Heart right ventricle (tissue), 16 donors: ENCODE measurements around the gene MFAP2. TPM values are rescaled to one million over a fixed set of nuclear protein-coding genes. Genes with fewer than 3 reads are reported as not detected.

Experiments used
- ATAC-seq, 8 donors: fragments of 200-7000 bp; cut with Tn5 transposase; one replicate each; pipeline ENCODE4 v1.9.1; 2020; ENCODE audit warnings: mild to moderate bottlenecking in 8 of 8, moderate library complexity in 8 of 8, moderate number of reproducible peaks in 1 of 8
- DNase-seq, 2 donors: peaks; one replicate each; pipeline ENCODE4 v3.0.0-alpha.2; 2020
- H3K27ac ChIP-seq, 10 donors: fragments of 200-600 bp; sonication (generic) in 2 of 10; one replicate each; pipeline versions ENCODE4 v1.5.0 to v1.8.0; 2020 to 2022; ENCODE audit warnings: mild to moderate bottlenecking in 3 of 10
- H3K27me3 ChIP-seq, 7 donors: fragments of 200-600 bp; one replicate each; pipeline ENCODE4 v1.8.0; 2021 to 2022; ENCODE audit warnings: mild to moderate bottlenecking in 2 of 7
- H3K36me3 ChIP-seq, 9 donors: fragments of 200-600 bp; sonication (generic) in 1 of 9; one replicate each; pipeline versions ENCODE4 v1.5.0 to v1.8.0; 2020 to 2022; ENCODE audit warnings: mild to moderate bottlenecking in 2 of 9
- H3K4me1 ChIP-seq, 9 donors: fragments of 200-600 bp; sonication (generic) in 1 of 9; one replicate each; pipeline versions ENCODE4 v1.5.0 to v1.8.0; 2020 to 2022; ENCODE audit warnings: mild to moderate bottlenecking in 4 of 9
- H3K4me3 ChIP-seq, 10 donors: fragments of 200-600 bp; sonication (generic) in 2 of 10; one replicate each; pipeline versions ENCODE4 v1.5.0 to v1.8.0; 2020 to 2022; ENCODE audit warnings: mild to moderate bottlenecking in 7 of 10, moderate library complexity in 2 of 10
- H3K9me3 ChIP-seq, 11 donors: fragments of 200-600 bp in 10 of 11; sonication (generic) in 2 of 11; one replicate each; pipeline versions ENCODE4 v1.5.0 to v1.8.0; 2013 to 2022; ENCODE audit warnings: mild to moderate bottlenecking in 2 of 11, control low read depth in 1 of 11, moderate library complexity in 1 of 11
- WGBS, 2 donors: extraction: QIAGEN DNeasy Blood & Tissue Kit; methylation state at CpG; one replicate each; pipeline ENCODE4 v1.1.7; 2013; ENCODE audit warnings: inconsistent platforms in 1 of 2; 5-methylcytosine and 5-hydroxymethylcytosine counted together
- intact Hi-C, 10 donors: fragments of 100-400 bp; cut with DNase I; formaldehyde crosslinking; loops; one replicate each; pipeline versions ENCODE4 v1.11.1 to v1.14.2; 2022
- polyA plus RNA-seq, 2 donors: library from polyadenylated mRNA; stranded (reverse); fragments of 200-250 nt; gene quantifications; one replicate each; pipeline ENCODE4 v1.2.3, GENCODE V29; 2013
- total RNA-seq, 10 donors: library from RNA; stranded (reverse); fragmentation: NEBNext Ultra II Directional in 3 of 10; extraction: Animal tissue kit (Norgen Biotek cat#: 25700) in 3 of 10; gene quantifications; one replicate each; pipeline versions ENCODE4 v1.2.1 to v1.2.4, GENCODE V29; 2021 to 2023
- TF ChIP-seq, protein P1 (sequence below), 9 donors: fragments of 200-600 bp; sonication (generic) in 2 of 9; IDR thresholded peaks; one replicate each; pipeline versions ENCODE4 v1.5.0 to v1.8.0; 2021 to 2022; ENCODE audit warnings: antibody characterized with exemption in 9 of 9, mild to moderate bottlenecking in 5 of 9, moderate library complexity in 1 of 9
- donor health status: Arrhythmogenic right ventricular cardiomyopathy.
- donor health status: ischemic (EF 13 %, LVEDD 7.1; RV severe dilation, severe dysfunction).
- donor health status: healthy with polysubstance abuse.
- donor health status: DM: no; HTN: yes; CAD: no.
- donor health status: DM: no; HTN: no; CAD: no.
- donor health status: ischemic (EF 25% LVEDD 6.9; RV normal size, moderate dysfunction).
- donor health status: ischemic (EF 25% LVEDD 5.7; RV mildly dilated, moderate dysfunction).
- donor health status: healthy.
- donor health status: DM: yes; HTN: yes; CAD: no.
- donor health status: Ischemic cardiomyopathy.
- donor health status: ischemic (EF 35%, LVEDD 5.7; RV mildly dilated, moderate dysfunction).
- donor health status: nonischemic (EF 11% LVEDD 7.7; RV severe dilation, severe dysfunction).
- donor health status: DM: yes; HTN: yes; CAD: no.
- donor health status: PGD.
- donor health status: ischemic (EF 29% LVEDD 5.4; RV normal size, mild dysfunction).
- donor health status: nonischemic (EF 23%, LVEDD 6.1; RV moderate dilation, normal function).

MFAP2 gene
- total and polyA plus RNA-seq, 12 donors = 1.3 to 10.5 (median 2.5) TPM

DNA sequence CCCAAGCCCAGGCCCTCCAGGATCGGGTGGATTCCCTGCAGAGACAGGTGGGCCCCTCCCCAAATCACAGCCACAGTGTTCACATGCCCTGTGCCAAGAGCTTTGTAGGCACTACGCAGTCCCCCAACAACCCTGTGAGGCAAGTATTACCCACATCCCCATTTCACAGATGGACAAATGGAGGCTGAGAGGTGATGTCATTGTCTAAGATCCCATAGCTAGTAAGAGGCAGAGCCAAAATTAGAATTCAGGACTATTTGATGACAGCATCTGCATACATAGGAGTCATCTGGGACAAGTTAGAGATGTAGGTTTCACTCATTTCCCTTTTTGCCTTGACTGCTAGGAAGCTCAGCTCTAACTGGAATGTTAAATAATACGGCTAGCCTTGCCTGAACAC lies 12.0 kb downstream of the MFAP2 start:
- TF ChIP-seq, protein P1, sequence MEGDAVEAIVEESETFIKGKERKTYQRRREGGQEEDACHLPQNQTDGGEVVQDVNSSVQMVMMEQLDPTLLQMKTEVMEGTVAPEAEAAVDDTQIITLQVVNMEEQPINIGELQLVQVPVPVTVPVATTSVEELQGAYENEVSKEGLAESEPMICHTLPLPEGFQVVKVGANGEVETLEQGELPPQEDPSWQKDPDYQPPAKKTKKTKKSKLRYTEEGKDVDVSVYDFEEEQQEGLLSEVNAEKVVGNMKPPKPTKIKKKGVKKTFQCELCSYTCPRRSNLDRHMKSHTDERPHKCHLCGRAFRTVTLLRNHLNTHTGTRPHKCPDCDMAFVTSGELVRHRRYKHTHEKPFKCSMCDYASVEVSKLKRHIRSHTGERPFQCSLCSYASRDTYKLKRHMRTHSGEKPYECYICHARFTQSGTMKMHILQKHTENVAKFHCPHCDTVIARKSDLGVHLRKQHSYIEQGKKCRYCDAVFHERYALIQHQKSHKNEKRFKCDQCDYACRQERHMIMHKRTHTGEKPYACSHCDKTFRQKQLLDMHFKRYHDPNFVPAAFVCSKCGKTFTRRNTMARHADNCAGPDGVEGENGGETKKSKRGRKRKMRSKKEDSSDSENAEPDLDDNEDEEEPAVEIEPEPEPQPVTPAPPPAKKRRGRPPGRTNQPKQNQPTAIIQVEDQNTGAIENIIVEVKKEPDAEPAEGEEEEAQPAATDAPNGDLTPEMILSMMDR (IDR thresholded peaks at IDR 0.05) = no peak
- ATAC-seq (no peak), DNase-seq (no peak)
- Histone ChIP-seq H3K4me3 (no peak overlapping the region), H3K36me3 (peaks cover 0 to 47% (median 12%) of the 10 kb centered on the region in 9 donors), H3K9me3 (no peaks in the 10 kb centered on the region), H3K27ac (no peak overlapping the region), H3K27me3 (no peaks in the 10 kb centered on the region), H3K4me1 (peaks cover 0 to 22% (median 12%) of the 10 kb centered on the region in 9 donors)
- intact Hi-C loops = loop anchor here in 1 of 10 donors (5.0 kb wide), 1 partner anchor 79 kb away; no protein-coding TSS in a partner anchor
- WGBS, 2 donors = 98 to 99% methylated on average over 3 of the region's 3 CpGs

DNA sequence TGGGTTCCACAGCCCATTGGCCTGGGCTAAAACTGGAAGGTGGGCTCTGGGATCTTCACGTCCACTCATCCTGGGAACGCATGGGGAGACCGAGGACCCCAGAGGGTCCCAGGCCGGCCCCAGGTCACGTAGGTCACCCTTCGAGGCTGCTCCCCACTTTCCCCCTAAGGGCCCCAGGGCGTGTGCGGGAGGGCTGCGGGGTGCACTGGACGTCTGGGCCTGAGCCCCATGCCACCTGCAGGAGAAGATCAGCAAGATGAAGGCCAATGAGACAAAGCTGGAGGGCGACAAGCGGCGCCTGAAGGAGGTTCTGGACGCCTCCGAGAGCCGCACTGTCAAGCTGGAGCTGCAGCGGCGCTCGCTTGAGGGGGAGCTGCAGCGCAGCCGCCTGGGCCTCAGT lies 12.5 kb downstream of the MFAP2 start:
- no peak for DNase-seq
- ATAC-seq = no peak
- Histone ChIP-seq H3K4me3 (no peak overlapping the region), H3K27me3 (no peaks in the 10 kb centered on the region), H3K36me3 (peaks cover 0 to 47% (median 12%) of the 10 kb centered on the region in 9 donors), H3K27ac (peak overlapping the region in 2 of 10 donors; percentile 35 to 41), H3K9me3 (no peaks in the 10 kb centered on the region), H3K4me1 (peaks cover 0 to 23% (median 12%) of the 10 kb centered on the region in 9 donors)
- intact Hi-C loops = loop anchor here in 1 of 10 donors (5.0 kb wide), 1 partner anchor 79 kb away; no protein-coding TSS in a partner anchor
- TF ChIP-seq, protein P1 (IDR thresholded peaks at IDR 0.05) = no peak
- 97 to 98% methylated on average over 21 of the region's 21 CpGs for WGBS, 2 donors

DNA sequence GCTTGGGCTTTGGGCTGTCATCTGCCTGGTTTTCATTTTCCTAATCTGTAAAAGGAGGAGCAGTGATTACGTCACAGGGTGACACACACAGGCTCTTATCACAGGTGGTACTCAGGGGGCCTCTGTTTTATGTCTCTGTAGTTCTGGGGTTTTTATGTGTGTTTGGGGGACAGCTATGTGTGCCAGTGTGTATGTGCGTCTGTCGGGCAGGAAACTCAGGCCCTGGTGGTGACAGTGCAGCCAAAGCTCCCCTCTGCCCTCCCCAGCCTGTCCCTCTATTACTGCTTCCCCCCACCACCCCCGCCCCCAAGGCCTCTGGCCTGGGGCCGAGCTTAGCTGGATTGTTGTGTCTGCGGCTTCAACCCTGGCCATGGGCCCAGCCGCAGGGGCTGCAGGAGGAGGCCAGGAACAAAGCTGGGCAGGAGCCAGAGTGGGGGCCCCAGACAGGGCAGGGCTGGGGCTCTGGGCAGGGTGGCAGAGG lies 13.3 kb downstream of the MFAP2 start:
- peak; percentile 60 to 67 for DNase-seq
- no peaks in the 10 kb centered on the region for H3K9me3 ChIP-seq
- 9 to 18% methylated on average over 7 of the region's 7 CpGs for WGBS, 2 donors

DNA sequence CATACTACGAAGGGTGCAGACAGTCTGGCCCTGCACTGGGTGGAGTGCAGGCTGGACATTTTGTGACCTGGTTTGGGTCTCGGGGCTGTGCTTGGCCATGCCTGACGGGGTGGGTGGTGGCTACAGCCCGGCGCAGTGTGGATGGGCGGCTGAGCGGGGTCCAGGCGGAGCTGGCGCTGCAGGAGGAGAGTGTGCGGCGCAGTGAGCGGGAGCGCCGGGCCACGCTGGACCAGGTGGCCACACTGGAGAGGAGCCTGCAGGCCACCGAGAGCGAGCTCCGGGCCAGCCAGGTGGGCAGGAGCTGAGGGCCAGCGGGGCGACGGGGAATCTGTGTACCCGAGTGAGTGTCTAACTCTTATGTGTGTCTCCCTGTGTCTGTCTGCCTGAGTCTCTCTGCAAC lies 14.1 kb downstream of the MFAP2 start:
- peak in 1 of 8 donors; percentile 18 for ATAC-seq
- TF ChIP-seq, protein P1 (IDR thresholded peaks at IDR 0.05) = no peak

More for the DNA sequence above, 13.3 kb downstream of the MFAP2 start:
- Histone ChIP-seq H3K27me3 (no peaks in the 10 kb centered on the region), H3K36me3 (peaks cover 0 to 47% (median 12%) of the 10 kb centered on the region in 9 donors), H3K4me3 (no peak overlapping the region), H3K27ac (peak overlapping the region in 3 of 10 donors; percentile 31 to 41 (median 35)), H3K4me1 (peaks cover 0 to 23% (median 12%) of the 10 kb centered on the region in 9 donors)
- peak; percentile 34 to 87 (median 72) for ATAC-seq
- intact Hi-C loops = loop anchor here in 1 of 10 donors (5.0 kb wide), 1 partner anchor 80 kb away; no protein-coding TSS in a partner anchor
- TF ChIP-seq, protein P1 (IDR thresholded peaks at IDR 0.05) = no peak

More for the DNA sequence above, 14.1 kb downstream of the MFAP2 start:
- Histone ChIP-seq H3K27ac (no peak overlapping the region), H3K4me1 (peaks cover 0 to 29% (median 15%) of the 10 kb centered on the region in 9 donors), H3K27me3 (no peaks in the 10 kb centered on the region), H3K9me3 (no peaks in the 10 kb centered on the region), H3K36me3 (peaks cover 0 to 47% (median 12%) of the 10 kb centered on the region in 9 donors), H3K4me3 (no peak overlapping the region)
- intact Hi-C loops = loop anchor here in 1 of 10 donors (5.0 kb wide), 1 partner anchor 81 kb away; no protein-coding TSS in a partner anchor
- DNase-seq = no peak
- WGBS, 2 donors = 97% methylated on average over 22 of the region's 22 CpGs
